GM10266 (cell line): ENCODE results near the gene PAPPA.

Source experiments
- DNase-seq: peaks from one replicate; pipeline ENCODE4 v3.0.0; 2012; ENCODE audit errors: extremely low spot score
- TF ChIP-seq, protein P1 (sequence below): IDR thresholded peaks from 2 replicates; pipeline ENCODE4 v1.5.1; 2012; ENCODE audit warnings: mild to moderate bottlenecking, low read depth; ENCODE audit not compliant: control insufficient read depth, insufficient read depth; ENCODE audit errors: missing control alignments

PAPPA gene

DNA sequence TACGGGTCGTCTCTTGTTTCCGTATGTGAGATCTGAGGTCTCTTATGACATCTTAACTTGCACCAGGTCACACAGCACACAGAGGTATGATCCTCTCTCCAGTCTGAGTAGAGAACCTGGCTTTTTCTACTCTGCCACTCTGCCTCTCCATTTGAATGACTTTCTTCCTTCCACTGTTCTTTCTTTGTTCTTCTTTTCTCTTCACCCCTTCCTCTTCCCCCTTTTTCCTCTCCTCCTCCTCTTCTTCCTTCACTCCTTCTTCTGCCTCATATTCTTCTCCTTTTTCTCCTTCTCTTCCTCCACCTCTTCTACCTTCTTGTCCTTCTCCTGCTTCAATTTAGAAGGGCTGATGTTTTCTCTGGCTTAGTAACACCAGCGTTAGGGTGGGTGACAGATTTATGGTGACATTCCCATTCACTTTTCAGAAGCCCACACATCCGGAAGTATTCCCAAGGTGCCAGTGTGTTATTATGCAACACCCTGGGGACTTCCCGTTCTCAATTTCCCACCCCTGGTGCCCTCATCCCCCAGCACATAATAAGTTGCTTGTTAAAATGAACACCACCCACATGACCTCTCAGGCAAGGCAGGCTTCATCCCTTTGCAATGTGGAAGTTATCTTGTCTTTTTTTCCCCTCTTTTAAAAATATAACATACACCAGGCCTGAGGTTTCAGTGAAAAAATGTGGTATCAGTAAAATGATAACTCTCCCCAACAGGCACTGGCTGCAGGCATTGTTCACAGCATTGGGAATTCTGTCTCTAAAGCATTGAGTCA is 122.0 kb downstream of the PAPPA start:
- no peak for DNase-seq
- TF ChIP-seq, protein P1, sequence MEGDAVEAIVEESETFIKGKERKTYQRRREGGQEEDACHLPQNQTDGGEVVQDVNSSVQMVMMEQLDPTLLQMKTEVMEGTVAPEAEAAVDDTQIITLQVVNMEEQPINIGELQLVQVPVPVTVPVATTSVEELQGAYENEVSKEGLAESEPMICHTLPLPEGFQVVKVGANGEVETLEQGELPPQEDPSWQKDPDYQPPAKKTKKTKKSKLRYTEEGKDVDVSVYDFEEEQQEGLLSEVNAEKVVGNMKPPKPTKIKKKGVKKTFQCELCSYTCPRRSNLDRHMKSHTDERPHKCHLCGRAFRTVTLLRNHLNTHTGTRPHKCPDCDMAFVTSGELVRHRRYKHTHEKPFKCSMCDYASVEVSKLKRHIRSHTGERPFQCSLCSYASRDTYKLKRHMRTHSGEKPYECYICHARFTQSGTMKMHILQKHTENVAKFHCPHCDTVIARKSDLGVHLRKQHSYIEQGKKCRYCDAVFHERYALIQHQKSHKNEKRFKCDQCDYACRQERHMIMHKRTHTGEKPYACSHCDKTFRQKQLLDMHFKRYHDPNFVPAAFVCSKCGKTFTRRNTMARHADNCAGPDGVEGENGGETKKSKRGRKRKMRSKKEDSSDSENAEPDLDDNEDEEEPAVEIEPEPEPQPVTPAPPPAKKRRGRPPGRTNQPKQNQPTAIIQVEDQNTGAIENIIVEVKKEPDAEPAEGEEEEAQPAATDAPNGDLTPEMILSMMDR: no peak

DNA sequence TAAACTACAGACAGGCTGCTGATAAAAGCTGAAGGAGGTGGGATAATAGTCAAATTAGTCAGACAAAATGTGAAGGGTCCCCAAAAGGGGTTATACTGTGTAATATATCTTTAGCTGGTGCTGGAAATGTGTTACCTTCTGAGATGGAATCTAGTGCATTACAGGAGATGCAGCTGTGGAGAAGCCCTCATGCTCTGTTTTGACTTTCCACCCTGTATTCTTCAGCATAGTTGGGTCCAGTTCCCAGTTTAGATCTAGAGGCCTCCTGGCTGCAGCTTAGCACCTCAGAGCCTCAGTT is 122.6 kb downstream of the PAPPA start:
- TF ChIP-seq, protein P1: no peak
- DNase-seq: no peak

DNA sequence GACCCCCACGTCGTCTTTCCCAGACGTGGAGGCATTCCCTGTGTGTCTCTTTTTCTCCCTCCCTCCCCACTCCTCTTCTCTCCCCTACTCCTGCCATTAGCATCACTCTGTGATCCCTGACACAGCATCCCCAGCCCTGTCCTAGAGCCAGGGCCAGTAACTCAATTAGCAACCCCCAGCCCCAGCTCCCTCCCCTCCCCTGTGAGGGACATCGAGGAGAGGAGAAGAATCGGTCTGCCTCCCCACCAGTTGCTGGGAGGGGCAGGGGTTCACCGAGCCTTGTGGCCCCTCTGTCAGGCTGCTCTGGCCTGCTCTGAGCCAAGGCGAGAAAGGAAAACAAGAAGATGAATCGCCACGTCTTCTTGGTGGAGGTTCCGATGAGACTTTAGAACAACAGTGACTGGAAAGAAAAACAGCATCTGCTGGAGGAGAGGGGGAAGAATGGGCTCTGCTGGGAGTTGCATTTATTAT is 123.1 kb downstream of the PAPPA start:
- no peak for DNase-seq

DNA sequence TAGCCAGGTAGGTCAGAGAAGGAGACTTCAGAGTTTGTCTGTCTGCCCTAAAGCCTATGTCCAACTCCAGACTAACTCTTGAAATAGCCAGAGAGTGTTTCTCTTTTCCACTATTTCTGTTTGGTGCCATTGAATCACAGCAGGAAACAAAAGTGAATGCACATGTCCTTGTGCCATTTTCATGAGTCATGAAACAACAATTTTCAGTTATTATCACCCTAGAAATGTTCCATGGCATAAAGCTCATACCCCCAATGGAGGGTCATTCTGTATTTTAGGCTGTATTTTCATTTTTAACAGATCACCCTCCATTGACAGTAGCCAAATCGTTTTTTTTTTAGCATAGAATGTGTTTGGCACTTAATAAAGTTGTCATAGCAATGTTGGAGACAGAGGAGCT is 124.7 kb downstream of the PAPPA start:
- TF ChIP-seq, protein P1: no peak
- no peak for DNase-seq

More for the DNA sequence above, 123.1 kb downstream of the PAPPA start:
- TF ChIP-seq, protein P1: no peak

DNA sequence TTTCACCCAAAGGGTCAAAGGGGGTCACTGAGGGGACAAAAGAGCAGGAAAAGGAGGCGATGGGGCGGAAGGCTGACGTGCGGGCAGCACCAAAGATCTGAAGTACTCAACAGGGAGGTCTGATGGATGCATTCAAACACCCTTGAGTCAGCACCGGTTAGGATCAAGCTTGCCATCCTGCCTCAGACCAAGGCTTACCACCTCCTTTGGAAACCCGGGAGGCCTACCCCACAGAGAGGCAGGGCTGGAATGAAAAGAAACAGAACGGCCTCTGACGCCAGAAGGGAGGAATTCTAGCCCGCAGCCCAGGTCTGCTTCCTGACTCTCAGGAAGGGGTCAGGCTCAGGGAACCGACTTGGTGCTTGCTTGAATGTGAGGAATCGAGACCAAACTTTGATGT is 125.6 kb downstream of the PAPPA start:
- TF ChIP-seq, protein P1: no peak
- DNase-seq: no peak

DNA sequence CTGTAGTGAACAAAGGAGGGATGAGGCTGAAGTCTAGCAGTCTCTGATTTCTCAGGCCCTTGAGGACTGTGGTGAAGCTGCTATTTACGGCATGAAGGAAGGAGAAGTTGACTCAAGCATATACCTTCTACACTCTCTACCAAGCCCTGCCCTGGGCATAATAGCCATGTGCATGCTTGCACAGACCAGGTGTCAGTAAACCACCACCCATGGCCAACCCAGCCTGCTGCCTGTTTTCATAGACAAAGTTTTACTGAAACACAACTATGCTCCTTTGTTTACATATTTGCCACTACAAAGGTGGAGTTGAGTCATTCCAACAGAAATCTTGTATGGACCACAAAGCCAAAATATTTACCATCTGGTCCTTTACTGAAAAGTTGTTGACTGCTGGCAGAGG is 126.9 kb downstream of the PAPPA start:
- TF ChIP-seq, protein P1: no peak

DNA sequence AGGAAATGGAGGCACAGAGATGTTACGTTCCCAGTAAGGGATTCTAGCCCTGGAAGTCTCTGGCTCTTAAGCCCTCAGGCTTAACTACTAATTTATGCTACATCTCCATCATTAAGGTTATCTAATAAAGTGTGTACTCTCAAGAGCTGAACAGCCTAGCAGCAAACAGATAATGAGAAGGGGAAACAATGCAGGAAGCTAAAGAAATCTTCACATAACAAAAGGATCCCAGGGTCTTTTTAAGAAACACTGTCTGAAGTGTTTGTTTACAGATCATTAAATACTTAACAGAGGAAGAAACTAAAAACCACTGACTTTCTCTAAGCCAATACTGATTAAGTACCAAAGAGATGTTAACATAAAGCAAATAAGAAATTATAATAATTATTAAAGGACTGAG is 129.0 kb downstream of the PAPPA start:
- no peak for DNase-seq
- TF ChIP-seq, protein P1: no peak

More for the DNA sequence above, 126.9 kb downstream of the PAPPA start:
- DNase-seq: no peak
